Stimulated activated CD8-positive, alpha-beta memory T cell treated with anti-CD3 and anti-CD28 coated beads, Interleukin-7, amount 100 ng/mL, for 4 hours (primary cell): ENCODE measurements around the gene TMCC3.
A peak's percentile ranks its signal among the peaks of the same experiment; 100 is the strongest.

Experiments
- DNase-seq, 2 donors: peaks; one replicate each; pipeline ENCODE4 v3.0.0-alpha.2; 2020; ENCODE audit warnings: low read depth in 2 of 2

Gene TMCC3

DNA sequence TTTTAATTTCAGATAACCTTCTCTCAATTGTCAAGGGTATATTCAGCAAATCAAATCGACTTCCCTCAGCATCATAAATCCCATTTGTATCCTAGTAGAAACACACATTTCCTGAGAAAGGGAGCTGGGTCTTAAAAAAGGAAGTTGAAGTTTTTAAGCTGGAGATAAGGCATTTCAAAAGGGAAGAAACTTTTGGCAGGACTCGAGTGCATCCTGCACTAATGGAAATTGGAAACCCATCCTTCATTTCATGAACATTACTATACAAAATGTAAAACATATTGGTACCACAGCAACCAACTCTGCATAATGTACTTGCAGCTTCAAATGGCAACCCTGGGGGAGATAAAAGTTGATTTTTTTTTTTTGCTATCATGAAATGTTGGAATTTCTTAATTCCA is 23.7 kb upstream of the TMCC3 start:
- DNase-seq = no peak

DNA sequence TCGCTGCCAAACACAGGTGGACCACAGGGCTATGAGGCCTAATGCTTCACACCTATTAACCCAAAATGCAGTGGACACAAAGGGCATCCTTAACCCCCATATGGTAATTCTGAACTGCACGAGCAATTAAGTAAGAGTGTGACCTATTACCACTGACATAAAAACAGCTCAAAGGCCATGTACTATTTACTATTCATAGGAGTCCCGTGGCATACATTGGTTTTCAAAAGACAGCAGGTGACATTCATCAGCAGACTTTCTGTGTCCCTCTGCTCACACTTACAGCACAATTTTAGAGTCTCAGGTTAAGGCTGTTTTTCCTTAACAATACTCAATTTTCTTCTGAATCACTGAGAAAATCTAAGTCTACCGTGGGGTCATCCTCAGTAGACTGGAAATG is 23.1 kb upstream of the TMCC3 start:
- no peak for DNase-seq

DNA sequence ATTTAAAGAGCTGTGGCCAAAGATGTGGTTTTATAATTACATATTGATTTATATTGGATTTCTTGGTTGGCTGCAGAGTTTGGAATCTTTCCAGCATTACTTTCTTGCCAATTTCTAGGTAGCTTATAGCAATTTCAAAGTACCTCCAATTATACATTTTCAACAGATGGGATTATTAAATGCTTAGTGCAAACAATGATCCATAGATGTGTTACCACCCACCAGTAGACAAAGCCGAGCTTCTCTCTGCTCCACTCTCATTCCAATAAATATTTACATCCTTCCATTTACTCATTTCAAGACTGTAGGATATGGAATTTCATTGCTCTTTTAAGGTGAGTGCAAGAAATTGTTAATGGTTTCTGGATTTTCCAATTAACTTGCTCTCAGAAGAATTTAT is 21.6 kb upstream of the TMCC3 start:
- no peak for DNase-seq

DNA sequence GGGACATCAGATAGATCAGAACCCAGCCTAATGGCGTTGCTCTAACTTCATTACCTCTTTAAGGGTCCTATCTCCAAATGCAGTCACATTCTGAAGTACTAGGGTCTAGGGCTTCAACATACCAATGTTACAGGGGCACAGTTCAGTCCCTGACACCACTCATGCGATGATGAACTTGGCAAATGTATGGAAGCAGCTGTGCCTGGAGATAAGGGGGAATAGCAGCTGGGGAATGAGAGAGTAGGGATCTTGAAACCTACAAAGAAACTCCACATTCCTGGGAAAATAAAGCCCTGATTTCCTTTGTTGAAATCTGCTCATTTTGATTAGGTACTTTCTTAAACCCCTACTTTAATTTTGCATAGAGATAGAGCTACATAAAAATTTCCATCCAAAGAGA is 20.5 kb upstream of the TMCC3 start:
- no peak for DNase-seq

DNA sequence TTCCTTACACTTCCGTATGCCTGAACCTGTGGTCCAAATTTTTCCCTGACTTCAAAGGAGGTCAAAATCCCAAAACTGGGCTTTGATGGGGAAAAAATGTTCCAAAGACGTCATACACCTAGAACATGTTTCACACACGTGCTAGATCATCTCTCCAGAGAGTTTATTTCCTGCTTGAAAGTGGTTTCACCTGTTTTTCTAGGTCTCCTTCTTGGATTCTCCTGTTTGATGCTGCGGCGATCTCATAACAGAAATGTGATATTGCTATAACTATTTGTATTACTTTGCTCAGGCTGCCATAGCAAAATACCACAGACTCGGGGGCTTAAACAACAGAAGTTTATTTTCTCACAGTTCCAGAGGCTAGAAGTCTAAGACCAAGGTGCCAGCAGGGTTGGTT is 19.7 kb upstream of the TMCC3 start:
- no peak for DNase-seq

DNA sequence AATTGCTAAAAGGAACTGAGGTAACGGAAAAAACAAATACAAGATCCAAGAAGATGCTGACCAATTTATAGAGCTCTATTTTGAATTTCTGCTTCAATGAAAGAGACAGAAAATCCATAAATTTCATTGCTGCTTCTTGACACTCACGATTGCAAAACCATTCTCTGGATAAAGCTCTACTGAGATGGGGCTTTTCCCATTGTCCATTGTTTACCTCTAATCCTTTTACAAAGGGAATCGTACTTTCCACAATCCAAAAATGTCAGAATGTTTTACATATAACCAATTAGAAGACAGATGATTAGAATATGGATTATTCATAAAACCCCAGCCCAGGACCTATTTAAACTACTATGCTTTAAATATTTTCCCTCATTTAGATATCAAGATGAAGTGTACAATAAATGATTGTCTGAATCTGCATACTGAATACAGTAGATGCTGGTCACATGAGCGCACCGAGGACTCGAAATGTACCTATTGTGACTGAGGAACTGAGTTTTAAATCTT is 16.7 kb upstream of the TMCC3 start:
- no peak for DNase-seq

DNA sequence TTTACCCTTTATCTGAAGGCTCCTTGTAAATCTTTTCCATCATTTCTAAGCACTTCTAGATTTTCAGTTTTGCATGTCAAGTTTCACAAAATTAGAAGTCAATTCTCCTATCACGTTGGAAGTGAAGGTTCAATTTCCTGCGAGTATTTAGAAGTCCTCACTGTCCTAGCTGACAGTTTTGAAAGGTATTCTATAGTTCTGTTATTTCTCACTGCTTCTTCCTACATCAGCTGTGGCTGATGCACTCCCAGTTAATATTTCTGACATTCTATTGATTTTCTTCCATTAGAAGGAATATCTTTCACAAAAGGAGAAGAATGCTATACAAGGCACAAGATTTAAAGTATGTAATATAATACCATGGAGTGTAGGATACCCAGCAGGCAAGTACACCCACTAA is 15.8 kb upstream of the TMCC3 start:
- DNase-seq = no peak

DNA sequence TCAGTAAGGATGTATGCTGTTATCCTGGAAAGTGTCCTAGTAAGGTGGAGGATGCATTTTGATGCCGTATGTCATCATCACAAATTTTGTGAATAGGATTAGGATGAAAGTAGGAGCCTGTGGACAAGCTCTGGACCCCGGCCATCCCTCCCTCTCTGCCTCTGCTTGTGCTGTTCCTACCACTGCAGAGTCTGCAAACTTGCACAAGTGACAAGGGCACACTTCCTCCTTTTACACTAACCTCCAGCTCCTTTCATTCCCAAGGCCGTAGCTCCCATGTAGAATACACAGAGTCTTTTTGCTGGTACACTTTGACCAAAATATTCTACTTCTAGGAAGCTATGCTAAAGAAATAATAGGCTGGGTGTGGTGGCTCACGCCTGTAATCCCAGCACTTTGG is 13.3 kb upstream of the TMCC3 start:
- no peak for DNase-seq

DNA sequence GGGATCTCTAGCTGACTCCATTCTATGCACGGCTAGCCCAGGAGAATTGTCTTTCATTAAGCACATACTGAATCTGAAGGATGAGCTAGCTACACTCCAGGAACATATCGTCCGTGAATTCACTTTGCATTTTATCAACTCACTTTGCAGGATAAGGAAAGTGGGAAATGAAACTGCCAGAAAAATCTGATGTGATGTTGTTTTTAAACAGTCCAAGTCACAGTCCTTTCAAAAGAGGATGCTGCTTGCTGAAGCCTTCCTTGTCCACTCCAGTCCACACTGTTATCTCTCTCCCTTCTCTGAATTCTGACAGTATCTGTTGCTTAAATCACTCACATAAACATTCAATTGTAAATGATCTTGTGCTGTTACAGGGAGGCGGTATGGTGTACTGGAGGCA is 12.7 kb upstream of the TMCC3 start:
- no peak for DNase-seq

DNA sequence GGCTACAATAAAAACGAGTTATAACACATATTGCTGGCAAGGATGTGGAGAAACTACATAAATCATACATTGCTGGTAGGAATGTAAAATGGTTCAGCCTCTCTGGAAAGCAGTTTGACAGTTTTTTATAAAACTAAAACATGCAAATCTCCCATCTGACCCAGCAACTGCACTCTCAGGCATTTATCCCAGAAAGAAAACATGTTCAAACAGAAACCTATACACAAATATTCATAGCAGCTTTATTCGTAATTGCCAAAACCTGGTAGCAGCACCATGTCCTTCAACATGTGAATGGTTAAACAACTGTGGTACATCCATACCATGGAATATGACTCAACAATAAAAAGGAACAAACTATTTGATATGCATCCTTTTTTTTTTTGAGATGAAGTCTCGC is 10.1 kb upstream of the TMCC3 start:
- DNase-seq = no peak

DNA sequence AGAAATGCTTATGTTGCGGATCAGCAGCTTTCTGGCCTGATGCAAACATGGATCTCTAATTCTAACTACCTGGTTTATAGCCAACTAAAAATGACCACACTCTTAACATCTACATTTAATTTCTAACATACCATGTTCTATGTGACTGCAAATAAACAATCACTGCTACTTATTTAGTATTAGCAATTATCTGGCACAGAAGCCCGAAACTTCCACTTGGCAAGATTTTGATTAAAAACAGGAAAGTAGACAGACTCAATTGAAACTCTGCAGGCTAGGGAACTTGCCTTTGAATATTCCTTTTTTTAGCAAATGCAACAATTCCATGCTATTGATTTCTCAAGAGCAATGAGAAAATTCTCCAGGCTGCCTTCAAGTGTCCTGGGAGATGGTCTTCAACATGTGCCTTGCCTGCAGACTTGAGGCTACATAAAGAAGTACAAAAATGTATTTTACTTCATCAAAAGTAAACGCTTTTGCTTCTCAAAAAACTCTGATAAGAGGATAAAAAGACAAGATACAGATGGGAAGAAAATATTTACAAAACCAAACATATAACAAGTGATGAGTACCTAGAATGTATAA is 9.1 kb upstream of the TMCC3 start:
- no peak for DNase-seq

DNA sequence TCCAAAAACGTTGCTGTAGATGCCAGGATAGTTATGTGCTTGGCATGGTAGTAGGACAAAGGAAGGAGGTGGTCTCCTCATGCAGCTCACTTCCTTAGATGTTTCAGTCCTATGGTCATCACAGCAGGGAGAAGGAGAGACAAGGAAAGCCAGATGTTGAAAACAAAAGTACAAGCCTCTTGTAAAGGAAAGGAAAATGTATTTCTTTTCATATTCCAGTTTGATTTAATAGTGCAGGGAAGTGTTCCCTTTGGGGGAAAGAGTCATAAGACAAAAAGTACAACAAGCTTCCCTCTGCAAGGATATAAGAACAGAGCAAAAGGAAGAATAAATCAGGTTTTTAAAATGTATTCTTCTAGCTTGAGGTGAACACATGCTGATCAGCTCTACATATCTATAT is 8.6 kb upstream of the TMCC3 start:
- no peak for DNase-seq

DNA sequence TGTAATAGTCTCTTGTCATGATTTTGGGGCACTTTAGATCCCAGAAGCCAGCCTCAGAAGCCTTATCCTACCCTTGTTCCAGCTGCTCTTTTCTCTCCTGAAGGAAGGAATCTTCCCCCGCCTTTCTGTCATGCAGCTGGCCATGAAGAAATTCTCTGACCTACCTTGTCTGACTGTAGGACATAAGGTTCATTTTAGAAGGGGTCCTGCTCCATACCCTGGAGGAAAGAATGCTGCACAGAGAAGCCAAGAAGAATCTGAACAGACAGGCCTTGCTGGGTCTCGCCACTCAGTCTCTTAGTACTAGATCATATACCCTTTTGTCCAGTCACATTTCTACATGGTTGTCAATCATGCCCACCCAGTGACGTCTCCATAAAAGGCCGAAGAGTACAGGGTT is 6.2 kb upstream of the TMCC3 start:
- DNase-seq = no peak

DNA sequence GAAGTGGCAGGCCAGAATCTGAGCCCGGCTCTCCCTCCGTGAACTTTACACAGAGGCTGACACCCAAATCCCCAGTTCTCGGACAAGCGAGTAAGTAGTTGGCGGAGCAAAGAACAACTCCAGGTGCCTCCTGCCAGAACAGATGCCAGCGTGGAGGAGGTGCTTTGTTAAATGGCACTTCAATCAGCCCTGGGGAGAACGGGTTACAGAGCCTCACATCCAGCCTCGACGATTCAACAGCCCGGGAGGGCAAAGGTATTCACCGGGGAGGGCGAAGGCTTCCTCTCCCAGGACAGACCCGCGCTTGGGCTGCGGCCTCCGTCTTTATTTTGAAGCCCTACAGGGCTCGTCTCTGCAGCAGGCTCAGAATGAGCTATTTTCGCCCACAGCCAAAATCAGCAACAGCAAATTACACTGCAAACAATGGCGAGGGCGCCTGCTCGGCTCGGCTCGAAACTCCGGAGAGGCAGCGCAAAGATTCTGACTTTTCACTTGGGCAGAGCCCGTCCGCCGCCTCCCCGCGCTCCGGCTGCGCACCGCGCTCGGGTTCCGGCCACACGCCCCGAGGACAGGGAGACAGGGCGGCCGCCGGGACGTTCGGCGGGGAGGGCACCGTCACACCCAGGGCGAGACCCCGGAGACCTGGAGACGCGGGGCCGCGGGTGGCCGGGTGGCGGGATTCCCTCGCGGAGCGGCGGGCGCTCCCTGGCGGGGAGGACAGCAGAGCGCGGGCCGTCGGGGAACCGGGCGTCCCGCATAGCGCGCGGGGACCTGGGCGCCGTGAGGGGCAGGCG is 811 bp downstream of the TMCC3 start:
- peak in 1 of 2 donors; percentile 23 for DNase-seq

DNA sequence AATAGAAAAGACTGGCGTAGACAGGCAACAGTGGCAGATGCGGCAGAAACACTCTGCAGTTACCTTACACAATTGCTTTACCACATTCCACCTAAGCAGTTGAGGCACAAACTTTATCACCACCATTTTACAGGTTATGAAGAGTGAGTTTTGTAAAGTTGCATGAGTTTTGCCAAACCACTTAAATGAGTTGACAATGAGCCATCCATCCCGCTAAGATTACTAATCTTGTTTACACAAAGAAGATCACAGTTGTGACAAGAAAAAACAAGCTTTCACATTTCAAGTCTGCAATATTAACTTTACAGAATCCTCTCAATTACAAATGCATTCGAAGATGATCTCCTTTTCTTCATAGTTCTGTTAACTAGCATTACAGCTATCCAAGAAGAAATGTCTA is 1.8 kb downstream of the TMCC3 start:
- no peak for DNase-seq

DNA sequence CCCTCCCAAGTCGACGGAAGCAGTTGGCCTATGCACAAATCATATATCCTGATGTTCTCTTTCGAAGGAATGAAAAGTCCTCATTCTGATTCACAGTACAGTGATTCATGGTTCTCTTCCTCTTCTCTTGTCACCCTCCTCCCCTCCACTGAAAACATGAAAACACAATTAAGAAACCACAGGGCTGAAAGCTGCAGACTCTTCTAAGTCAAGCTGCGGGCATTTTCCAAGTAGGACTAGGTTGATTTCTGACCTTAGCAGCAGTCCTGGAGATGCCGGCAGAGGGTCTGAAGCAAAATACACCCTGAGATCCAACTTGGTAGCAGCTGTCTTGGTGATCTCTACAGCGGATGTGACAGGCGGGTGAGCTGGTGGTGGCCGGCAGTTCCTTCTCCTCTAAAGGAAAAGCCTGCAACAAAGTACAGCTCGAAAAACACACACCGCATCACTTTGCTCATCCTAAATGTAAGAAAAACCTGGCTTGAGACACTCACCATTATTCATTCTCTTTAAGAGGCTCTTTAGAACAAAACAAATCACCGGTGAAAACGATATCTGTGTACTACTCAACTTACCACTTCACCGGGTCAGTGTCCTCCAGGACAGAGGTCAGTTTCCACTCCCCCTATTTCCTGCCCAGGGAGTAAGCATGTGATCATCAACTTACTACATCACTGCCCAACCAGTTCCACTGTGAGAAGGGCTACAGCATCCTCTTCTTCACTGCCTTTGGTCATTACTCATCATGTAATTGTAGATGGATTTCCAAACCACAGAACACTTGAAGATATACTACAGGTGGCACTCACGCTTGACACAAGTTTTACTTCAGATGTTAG is 6.0 kb downstream of the TMCC3 start:
- no peak for DNase-seq

DNA sequence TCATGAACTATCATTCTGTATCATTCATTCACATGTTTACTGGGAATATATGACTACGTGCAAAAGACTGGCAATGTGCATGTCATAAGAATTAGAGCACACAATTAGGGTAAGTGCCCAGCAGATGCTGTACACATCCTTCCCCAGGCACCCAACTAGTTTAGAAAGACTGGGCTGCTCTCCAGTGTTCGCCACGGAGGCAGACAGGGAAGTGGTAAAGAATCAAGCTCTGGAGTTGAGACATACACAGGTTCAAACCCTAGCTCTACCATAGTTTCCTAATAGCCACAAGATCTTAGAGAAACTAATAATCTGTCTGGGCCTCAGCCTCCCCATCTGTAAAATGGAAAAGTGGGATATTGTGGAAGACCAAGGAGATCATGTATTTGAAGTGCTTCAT is 6.8 kb downstream of the TMCC3 start:
- DNase-seq = no peak

DNA sequence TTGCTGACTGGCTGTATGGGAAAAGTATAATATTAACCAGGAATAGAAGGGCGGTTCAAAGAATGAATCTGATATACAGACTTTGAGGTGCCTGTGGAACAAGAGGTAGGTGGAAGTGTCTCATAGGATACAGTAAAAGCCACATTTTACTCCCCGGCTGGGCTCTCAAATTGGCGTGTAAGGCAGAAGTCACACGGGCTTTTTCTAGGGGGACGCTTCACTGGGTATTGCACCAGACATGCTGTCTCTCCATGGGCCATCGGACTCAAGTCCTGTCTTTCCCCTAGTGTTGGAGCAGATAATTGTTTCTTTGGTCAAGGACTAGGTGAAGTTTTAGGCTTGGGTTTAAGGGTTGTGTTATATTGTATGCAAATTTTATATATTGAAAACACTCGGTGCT is 9.1 kb downstream of the TMCC3 start:
- no peak for DNase-seq

DNA sequence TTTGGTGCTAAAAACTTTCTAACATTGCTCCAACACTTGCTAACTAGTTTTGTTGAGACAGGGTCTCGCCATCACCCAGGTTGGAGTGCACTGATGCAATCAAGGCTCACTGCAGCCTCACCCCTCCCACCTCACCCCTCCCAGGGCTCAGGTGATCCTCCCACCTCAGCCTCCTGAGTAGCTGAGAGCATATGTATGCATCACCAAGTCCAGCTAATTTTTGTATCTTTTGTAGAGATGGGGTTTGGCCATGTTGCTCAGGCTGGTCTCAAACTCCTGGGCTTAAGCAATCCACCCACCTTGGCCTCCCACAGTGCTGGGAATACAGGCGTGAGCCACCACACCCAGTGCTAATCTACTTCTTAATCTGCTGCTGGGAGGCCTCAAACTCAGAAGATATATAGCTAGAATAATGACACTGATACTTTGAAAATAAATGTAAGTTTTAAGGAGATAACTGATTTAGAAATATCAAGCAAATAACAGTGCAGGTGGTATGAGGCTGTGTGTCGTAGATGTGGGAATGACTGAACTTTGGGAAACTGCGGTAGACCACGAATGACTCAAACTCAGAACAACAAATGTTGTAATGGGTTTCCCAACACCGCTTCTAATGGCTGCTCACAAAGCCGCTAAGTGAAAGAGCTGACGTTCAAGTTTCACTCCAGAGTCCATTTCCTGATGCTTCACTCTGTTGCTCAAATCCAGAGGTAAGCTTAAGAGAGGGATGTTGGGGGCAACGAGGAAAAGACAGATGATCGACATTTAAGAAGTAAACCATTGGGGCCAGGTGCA is 10.0 kb downstream of the TMCC3 start:
- no peak for DNase-seq

DNA sequence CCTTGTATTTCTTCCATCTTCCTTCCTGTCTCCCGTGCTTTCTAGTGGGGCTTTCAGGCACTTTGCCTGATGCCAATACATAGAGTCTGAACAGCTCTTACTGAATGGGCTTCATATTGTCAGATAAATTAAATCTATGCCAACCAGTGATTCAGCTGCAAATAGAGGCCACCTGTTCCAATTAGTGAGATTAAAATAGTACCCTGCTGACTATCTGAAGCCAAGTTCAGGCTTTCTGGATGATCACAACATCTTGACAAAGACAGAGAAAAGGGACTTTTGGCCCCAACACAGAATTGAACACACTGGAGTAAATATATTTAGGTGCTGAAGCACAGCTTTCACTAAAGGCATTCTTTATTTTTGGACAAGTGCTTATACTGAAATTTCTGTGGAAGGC is 11.8 kb downstream of the TMCC3 start:
- no peak for DNase-seq

DNA sequence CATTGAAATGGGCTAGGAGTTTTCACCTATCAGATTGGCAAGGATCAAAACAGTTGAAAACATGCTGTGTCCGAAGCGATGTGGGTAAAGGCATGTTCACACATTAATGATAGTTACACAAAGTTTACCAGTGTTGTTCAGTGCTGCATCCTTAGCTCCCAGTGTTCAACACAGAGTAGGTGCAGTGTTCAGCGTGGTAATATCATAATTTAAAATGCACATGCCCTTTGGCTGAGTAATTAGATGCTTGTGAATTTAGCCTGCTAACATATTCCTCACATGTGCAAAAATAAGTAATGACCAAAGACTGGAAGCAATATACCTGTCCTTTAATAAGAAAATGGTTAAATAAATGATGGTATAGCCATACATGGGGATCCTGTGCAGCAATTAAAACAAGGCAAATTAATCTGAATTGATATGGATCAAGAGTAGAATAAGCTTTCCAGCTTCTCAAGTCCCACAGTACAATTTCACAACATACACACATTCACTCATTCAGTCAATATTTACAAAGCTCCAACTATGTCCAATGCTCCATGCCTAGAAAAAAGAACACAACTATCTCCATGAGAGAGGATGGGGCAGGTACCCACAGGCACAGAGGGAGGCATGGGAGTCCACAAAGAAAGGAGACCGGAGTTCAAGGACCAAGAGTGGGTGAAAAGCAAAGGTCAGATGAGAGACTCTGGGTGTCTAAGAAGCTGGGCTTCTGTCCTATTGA is 12.8 kb downstream of the TMCC3 start:
- DNase-seq = no peak
